ENCODE measurements around the gene POLRMT.
A peak's percentile ranks its signal among the peaks of the same experiment; 100 is the strongest.
"Not testable (repeated sequence)": the region's sequence is repeated elsewhere in the genome, so short reads cannot be mapped to it uniquely, and the experiment has no call there.

POLRMT gene

GRCh38 chr19:585551-586110 lies 47.7 kb downstream of the POLRMT start:
- H3K4me3 ChIP-seq (ENCODE audit: low read depth, low read length) = no peak overlapping the region
- ChIA-PET POLR2A (interaction anchor here (0.6 to 1.2 kb wide), 3 partner anchors 59 to 633 kb away, joined by 4 to 8 read pairs (median 7); no protein-coding TSS in a partner anchor), CTCF (interaction anchor here (0.6 to 1.3 kb wide), 4 partner anchors 27 to 126 kb away, joined by 3 to 4 read pairs (median 3); no protein-coding TSS in a partner anchor)
- peaks cover 0 to 23% of the 10 kb centered on the region in 2 experiments; a peak in 1 of 3 replicates for H3K36me3 ChIP-seq (ENCODE audit: control insufficient read depth in 2 of 2, insufficient read depth in 1 of 2, low read length in 2 of 2)
- peak; percentile 24; the same call in 1 of the 2 replicates for TF ChIP-seq SP2 (tag by site-specific recombination; IDR thresholded peaks at IDR 0.05)
- TF ChIP-seq ZNF600 (tag by site-specific recombination; IDR thresholded peaks at IDR 0.05) = peak; percentile 55
- no peak for TF ChIP-seq ZNF707 (tag by site-specific recombination; IDR thresholded peaks at IDR 0.05)
- TF ChIP-seq, protein P1, sequence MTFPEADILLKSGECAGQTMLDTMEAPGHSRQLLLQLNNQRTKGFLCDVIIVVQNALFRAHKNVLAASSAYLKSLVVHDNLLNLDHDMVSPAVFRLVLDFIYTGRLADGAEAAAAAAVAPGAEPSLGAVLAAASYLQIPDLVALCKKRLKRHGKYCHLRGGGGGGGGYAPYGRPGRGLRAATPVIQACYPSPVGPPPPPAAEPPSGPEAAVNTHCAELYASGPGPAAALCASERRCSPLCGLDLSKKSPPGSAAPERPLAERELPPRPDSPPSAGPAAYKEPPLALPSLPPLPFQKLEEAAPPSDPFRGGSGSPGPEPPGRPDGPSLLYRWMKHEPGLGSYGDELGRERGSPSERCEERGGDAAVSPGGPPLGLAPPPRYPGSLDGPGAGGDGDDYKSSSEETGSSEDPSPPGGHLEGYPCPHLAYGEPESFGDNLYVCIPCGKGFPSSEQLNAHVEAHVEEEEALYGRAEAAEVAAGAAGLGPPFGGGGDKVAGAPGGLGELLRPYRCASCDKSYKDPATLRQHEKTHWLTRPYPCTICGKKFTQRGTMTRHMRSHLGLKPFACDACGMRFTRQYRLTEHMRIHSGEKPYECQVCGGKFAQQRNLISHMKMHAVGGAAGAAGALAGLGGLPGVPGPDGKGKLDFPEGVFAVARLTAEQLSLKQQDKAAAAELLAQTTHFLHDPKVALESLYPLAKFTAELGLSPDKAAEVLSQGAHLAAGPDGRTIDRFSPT (tag by site-specific recombination; IDR thresholded peaks at IDR 0.05) = 0 out of 2 replicates have a peak, but pooled peaks have one; percentile 13
- TF ChIP-seq ZBTB49 (tag by site-specific recombination; IDR thresholded peaks at IDR 0.05; ENCODE audit: low read depth) = no peak
- H3K9me3 ChIP-seq (ENCODE audit: control insufficient read depth, insufficient read depth, low read depth, low read length) = no peaks in the 10 kb centered on the region
- H3K4me1 ChIP-seq (ENCODE audit: control insufficient read depth, insufficient read depth, low read length) = peaks cover 7% of the 10 kb centered on the region; the same call in 1 of the 2 replicates
- no peak overlapping the region for H3K27ac ChIP-seq (ENCODE audit: extremely low read depth, low read depth, low read length)

DNA sequence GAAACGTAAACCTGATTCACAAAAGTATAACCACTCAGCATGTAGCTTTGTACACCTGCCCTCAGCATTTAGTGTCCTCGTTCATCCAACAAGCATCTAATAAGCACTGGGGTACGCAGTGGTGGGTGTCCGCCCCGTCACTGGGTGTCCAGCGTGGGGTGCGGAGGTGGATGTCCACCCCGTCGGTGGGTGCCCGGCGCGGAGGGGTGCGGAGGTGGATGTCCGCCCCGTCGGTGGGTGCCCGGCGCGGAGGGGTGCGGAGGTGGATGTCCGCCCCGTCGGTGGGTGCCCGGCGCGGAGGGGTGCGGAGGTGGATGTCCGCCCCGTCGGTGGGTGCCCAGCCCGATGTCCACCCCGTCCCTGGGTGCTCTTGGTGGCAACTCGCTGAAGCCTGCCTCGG lies 48.2 kb downstream of the POLRMT start:
- H3K36me3 ChIP-seq (ENCODE audit: control insufficient read depth in 2 of 2, insufficient read depth in 1 of 2, low read length in 2 of 2) = peaks cover 0 to 28% of the 10 kb centered on the region in 2 experiments; a peak in 1 of 3 replicates
- not testable (repeated sequence) for H3K4me1 ChIP-seq (ENCODE audit: control insufficient read depth, insufficient read depth, low read length); H3K27ac ChIP-seq (ENCODE audit: extremely low read depth, low read depth, low read length); H3K4me3 ChIP-seq (ENCODE audit: low read depth, low read length); H3K9me3 ChIP-seq (ENCODE audit: control insufficient read depth, insufficient read depth, low read depth, low read length)
- ChIA-PET CTCF (interaction anchor here (0.6 to 2.5 kb wide), 7 partner anchors 11 to 155 kb away, joined by 3 to 17 read pairs (median 4); no protein-coding TSS in a partner anchor), POLR2A (interaction anchor here (0.6 kb wide), 1 partner anchor 634 kb away, joined by 7 read pairs; no protein-coding TSS in a partner anchor)

GRCh38 chr19:584240-585001 lies 48.9 kb downstream of the POLRMT start:
- H3K4me1 ChIP-seq (ENCODE audit: control insufficient read depth, insufficient read depth, low read length) = peaks cover 7% of the 10 kb centered on the region; the same call in 1 of the 2 replicates
- ChIA-PET CTCF (interaction anchor here (0.6 to 2.5 kb wide), 13 partner anchors 10 to 571 kb away, joined by 3 to 17 read pairs (median 3); partner anchors contain the start of gene RNF126), POLR2A (interaction anchor here (0.9 to 1.5 kb wide), 4 partner anchors 10 to 53 kb away, joined by 3 to 5 read pairs (median 4); partner anchors contain the start of gene CDC34)
- peaks cover 0 to 35% of the 10 kb centered on the region in 2 experiments; a peak in 1 of 3 replicates for H3K36me3 ChIP-seq (ENCODE audit: control insufficient read depth in 2 of 2, insufficient read depth in 1 of 2, low read length in 2 of 2)
- no peaks in the 10 kb centered on the region for H3K9me3 ChIP-seq (ENCODE audit: control insufficient read depth, insufficient read depth, low read depth, low read length)
- no peak overlapping the region for H3K4me3 ChIP-seq (ENCODE audit: low read depth, low read length)
- no peak overlapping the region for H3K27ac ChIP-seq (ENCODE audit: extremely low read depth, low read depth, low read length)
- TF ChIP-seq ZNF692 (tag by site-specific recombination; IDR thresholded peaks at IDR 0.05) (peak; percentile 66), ZNF596 (tag by site-specific recombination; IDR thresholded peaks at IDR 0.05) (no peak), ZFP41 (tag by site-specific recombination; IDR thresholded peaks at IDR 0.05; ENCODE audit: borderline replicate concordance) (no peak), ZNF654 (tag by site-specific recombination; IDR thresholded peaks at IDR 0.05; ENCODE audit: low read depth) (peak; percentile 55), ZNF623 (tag by site-specific recombination; IDR thresholded peaks at IDR 0.05) (no peak), ZNF37A (tag by site-specific recombination; IDR thresholded peaks at IDR 0.05) (no peak), PRDM1 (tag by site-specific recombination; IDR thresholded peaks at IDR 0.05) (no peak), REPIN1 (tag by site-specific recombination; IDR thresholded peaks at IDR 0.05; ENCODE audit: low read depth) (no peak), KLF1 (tag by site-specific recombination; IDR thresholded peaks at IDR 0.05) (peak; percentile 53)
- TF ChIP-seq, protein P1 (tag by site-specific recombination; IDR thresholded peaks at IDR 0.05) = peak; percentile 48
- TF ChIP-seq, protein P2, sequence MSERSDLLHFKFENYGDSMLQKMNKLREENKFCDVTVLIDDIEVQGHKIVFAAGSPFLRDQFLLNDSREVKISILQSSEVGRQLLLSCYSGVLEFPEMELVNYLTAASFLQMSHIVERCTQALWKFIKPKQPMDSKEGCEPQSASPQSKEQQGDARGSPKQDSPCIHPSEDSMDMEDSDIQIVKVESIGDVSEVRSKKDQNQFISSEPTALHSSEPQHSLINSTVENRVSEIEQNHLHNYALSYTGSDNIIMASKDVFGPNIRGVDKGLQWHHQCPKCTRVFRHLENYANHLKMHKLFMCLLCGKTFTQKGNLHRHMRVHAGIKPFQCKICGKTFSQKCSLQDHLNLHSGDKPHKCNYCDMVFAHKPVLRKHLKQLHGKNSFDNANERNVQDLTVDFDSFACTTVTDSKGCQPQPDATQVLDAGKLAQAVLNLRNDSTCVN (tag by site-specific recombination; optimal IDR thresholded peaks at IDR 0.05) = no peak
